H1 (cell line): ENCODE data around the gene TDP2. TPM values are rescaled to one million over a fixed set of nuclear protein-coding genes. Genes with fewer than 3 reads are reported as not detected.

ENCODE experiments used
- CTCF ChIA-PET: fragments of 300-600 bp; sonication (Branson Sonifier 250); formaldehyde crosslinking; loops from one replicate; lab custom pipeline; 2021; ENCODE audit not compliant: partially characterized antibody; lab: Charles Lee
- POLR2A ChIA-PET: fragments of 300-600 bp; sonication (Branson Sonifier 250); formaldehyde crosslinking; loops from one replicate; lab custom pipeline; 2021; ENCODE audit warnings: inconsistent platforms; ENCODE audit not compliant: partially characterized antibody; lab: Charles Lee
- DNase-seq, 2 experiments: peaks; one replicate each; pipeline versions ENCODE4 v3.0.0 to v3.0.0-alpha.2; 2010 to 2022; ENCODE audit warnings: low spot score in 2 of 2, low read depth in 1 of 2, mixed read lengths in 1 of 2
- FAIRE-seq: peaks from 2 replicates; lab custom pipeline; 2011; peaks lifted over from hg19 to GRCh38; lab: Jason Lieb, UNC
- H2AFZ ChIP-seq: 2 replicates; pipeline ENCODE4 v1.8.1; 2012; ENCODE audit warnings: low read length, inconsistent platforms
- H2AK5ac ChIP-seq: 2 replicates; pipeline ENCODE4 v1.6.1; 2013; ENCODE audit warnings: low read depth, low read length
- H2BK120ac ChIP-seq: replicated peaks from 2 replicates; pipeline ENCODE3; 2013; ENCODE audit warnings: low read depth, low read length, inconsistent platforms
- H2BK12ac ChIP-seq: 2 replicates; pipeline ENCODE4 v1.6.1; 2013; ENCODE audit warnings: low read depth, low read length
- H2BK15ac ChIP-seq: 2 replicates; pipeline ENCODE4 v1.6.1; 2013; ENCODE audit warnings: low read length
- H2BK20ac ChIP-seq: 2 replicates; pipeline ENCODE4 v1.6.1; 2013; ENCODE audit warnings: low read length
- H2BK5ac ChIP-seq: 2 replicates; pipeline ENCODE4 v1.6.1; 2013; ENCODE audit warnings: low read depth, low read length
- H3K14ac ChIP-seq: 2 replicates; pipeline ENCODE4 v1.6.1; 2013; ENCODE audit warnings: inconsistent platforms; ENCODE audit not compliant: insufficient read length
- H3K18ac ChIP-seq: 2 replicates; pipeline ENCODE4 v1.6.1; 2013; ENCODE audit warnings: low read length; ENCODE audit errors: extremely low read depth
- H3K23ac ChIP-seq: 2 replicates; pipeline ENCODE4 v1.6.1; 2013; ENCODE audit warnings: inconsistent platforms; ENCODE audit not compliant: insufficient read length
- H3K23me2 ChIP-seq: 2 replicates; pipeline ENCODE4 v1.6.1; 2013; ENCODE audit warnings: low read depth, low read length
- H3K27ac ChIP-seq: 2 replicates; pipeline ENCODE4 v1.6.1; 2011; ENCODE audit warnings: low read depth, low read length, inconsistent platforms
- H3K27me3 ChIP-seq, 4 experiments: replicated peaks in 1 of 4; 1 replicate in 1 of 4; 2 replicates in 3 of 4; pipeline versions ENCODE4 v1.6.1 to v1.8.1; 2011 to 2013; ENCODE audit warnings: low read length in 3 of 4, mild to moderate bottlenecking in 3 of 4, inconsistent platforms in 2 of 4, mixed read lengths in 2 of 4, moderate library complexity in 1 of 4; ENCODE audit not compliant: control insufficient read depth in 3 of 4, insufficient read depth in 3 of 4; ENCODE audit errors: extremely low read depth in 1 of 4
- H3K36me3 ChIP-seq, 4 experiments: 2 replicates each; pipeline versions ENCODE4 v1.6.1 to v1.8.1; 2011 to 2013; ENCODE audit warnings: mild to moderate bottlenecking in 4 of 4, low read length in 3 of 4, moderate library complexity in 2 of 4, control low read depth in 1 of 4, inconsistent platforms in 1 of 4; ENCODE audit not compliant: insufficient read depth in 4 of 4, control insufficient read depth in 2 of 4
- H3K4ac ChIP-seq: replicated peaks from 2 replicates; pipeline ENCODE3; 2013; ENCODE audit warnings: low read length, low read depth, mixed read lengths, inconsistent platforms; ENCODE audit not compliant: insufficient read length
- H3K4me1 ChIP-seq, 4 experiments: replicated peaks in 1 of 4; 1 replicate in 1 of 4; 2 replicates in 3 of 4; pipeline versions ENCODE4 v1.6.1 to v1.8.1; 2011 to 2013; ENCODE audit warnings: low read length in 3 of 4, inconsistent platforms in 2 of 4, mixed read lengths in 1 of 4; ENCODE audit not compliant: insufficient read depth in 4 of 4, control insufficient read depth in 3 of 4
- H3K4me2 ChIP-seq, 2 experiments: 2 replicates each; pipeline versions ENCODE4 v1.6.1 to v1.8.1; 2011 to 2013; ENCODE audit warnings: low read depth in 2 of 2, low read length in 2 of 2, control low read depth in 1 of 2, inconsistent platforms in 1 of 2, mild to moderate bottlenecking in 1 of 2; ENCODE audit not compliant: insufficient read depth in 1 of 2
- H3K4me3 ChIP-seq, 4 experiments: fragments of 200-600, 300-600 bp in 1 of 4; sonication (generic), shearing (Covaris generic), sonication (Bioruptor Twin) in 1 of 4; 2 replicates each; pipeline versions ENCODE4 v1.5.1 to v1.8.1; 2011 to 2016; ENCODE audit warnings: low read length in 4 of 4, low read depth in 3 of 4, control low read depth in 2 of 4, inconsistent platforms in 2 of 4, mild to moderate bottlenecking in 2 of 4, mixed read lengths in 1 of 4, moderate library complexity in 1 of 4; ENCODE audit not compliant: insufficient read depth in 2 of 4; ENCODE audit errors: extremely low read depth in 1 of 4
- H3K56ac ChIP-seq: replicated peaks from 2 replicates; pipeline ENCODE3; 2013; ENCODE audit warnings: low read depth, mild to moderate bottlenecking, mixed read lengths, low read length, inconsistent platforms; ENCODE audit not compliant: insufficient read length
- H3K79me1 ChIP-seq: 2 replicates; pipeline ENCODE4 v1.6.1; 2013; ENCODE audit warnings: low read depth, low read length, control low read depth
- H3K79me2 ChIP-seq, 2 experiments: 2 replicates each; pipeline versions ENCODE4 v1.6.1 to v1.8.1; 2012 to 2013; ENCODE audit warnings: low read length in 2 of 2, mild to moderate bottlenecking in 2 of 2, inconsistent platforms in 1 of 2; ENCODE audit not compliant: insufficient read depth in 2 of 2, control insufficient read depth in 1 of 2
- H3K9ac ChIP-seq, 4 experiments: replicated peaks in 1 of 4; 1 replicate in 1 of 4; 2 replicates in 3 of 4; pipeline versions ENCODE4 v1.6.1 to v1.8.1; 2011 to 2013; ENCODE audit warnings: low read depth in 3 of 4, low read length in 3 of 4, control low read depth in 2 of 4, mild to moderate bottlenecking in 2 of 4, moderate library complexity in 2 of 4, inconsistent platforms in 1 of 4; ENCODE audit errors: extremely low read depth in 1 of 4
- H3K9me3 ChIP-seq, 2 experiments: 2 replicates each; pipeline versions ENCODE4 v1.6.1 to v1.8.1; 2012 to 2013; ENCODE audit warnings: mild to moderate bottlenecking in 2 of 2, moderate library complexity in 2 of 2, control low read depth in 1 of 2, inconsistent platforms in 1 of 2, low read depth in 1 of 2, low read length in 1 of 2, mixed read lengths in 1 of 2; ENCODE audit not compliant: insufficient read depth in 2 of 2
- H4K20me1 ChIP-seq, 2 experiments: replicated peaks in 1 of 2; 2 replicates each; pipeline versions ENCODE3 to v1.8.1; 2011 to 2013; ENCODE audit warnings: inconsistent platforms in 2 of 2, low read length in 2 of 2, mild to moderate bottlenecking in 1 of 2; ENCODE audit not compliant: insufficient read depth in 2 of 2, control insufficient read depth in 1 of 2
- H4K5ac ChIP-seq: 2 replicates; pipeline ENCODE4 v1.6.1; 2013; ENCODE audit warnings: low read length, low read depth, mixed read lengths, inconsistent platforms; ENCODE audit not compliant: insufficient read length
- H4K8ac ChIP-seq: 2 replicates; pipeline ENCODE4 v1.8.0; 2013; ENCODE audit warnings: mild to moderate bottlenecking, moderate library complexity, low read length, inconsistent platforms; ENCODE audit not compliant: insufficient read depth; ENCODE audit errors: extremely low read depth
- H4K91ac ChIP-seq: replicated peaks from 2 replicates; pipeline ENCODE3; 2013; ENCODE audit warnings: low read length, mixed read lengths, inconsistent platforms; ENCODE audit not compliant: insufficient read length
- KDM4A ChIP-seq: IDR thresholded peaks from one replicate; pipeline ENCODE4 v1.7.1; 2012; ENCODE audit warnings: low read depth, mild to moderate bottlenecking, moderate library complexity, low read length, inconsistent platforms; ENCODE audit not compliant: severe bottlenecking
- POLR2AphosphoS5 ChIP-seq: IDR thresholded peaks from 2 replicates; pipeline ENCODE4 v1.6.1; 2011; ENCODE audit warnings: low read depth, low read length
- RNF2 ChIP-seq: fragments of 200-900, 300-1000 bp; sonication (generic); IDR thresholded peaks from 2 replicates; pipeline ENCODE4 v1.7.1; 2016; ENCODE audit warnings: borderline replicate concordance, low read depth, mild to moderate bottlenecking, antibody characterized with exemption, low read length; ENCODE audit not compliant: poor library complexity, severe bottlenecking; ENCODE audit errors: missing control alignments
- SIRT6 ChIP-seq: IDR thresholded peaks from one replicate; pipeline ENCODE4 v1.7.1; 2012; ENCODE audit warnings: low read length, inconsistent platforms
- SP2 ChIP-seq: IDR thresholded peaks from 2 replicates; pipeline ENCODE4 v1.6.1; 2012; ENCODE audit warnings: mild to moderate bottlenecking, low read length, inconsistent platforms
- YY1 ChIP-seq: IDR thresholded peaks from 2 replicates; pipeline ENCODE4 v1.6.1; 2011; ENCODE audit warnings: low read depth, mild to moderate bottlenecking, low read length
- WGBS, 2 experiments: shearing (Covaris generic) in 1 of 2; methylation state at CpG; one replicate each; pipeline versions ENCODE4 v1.1.6 to v1.1.7; 2013 to 2015; ENCODE audit warnings: low lambda C conversion rate in 2 of 2, mixed read lengths in 2 of 2, inconsistent platforms in 1 of 2, low coverage in 1 of 2, missing lambda C conversion rate in 1 of 2; ENCODE audit not compliant: insufficient replicate concordance in 2 of 2, insufficient coverage in 1 of 2, insufficient read length in 1 of 2; ENCODE audit errors: extremely low coverage in 1 of 2, missing lambda C conversion rate in 1 of 2; 5-methylcytosine and 5-hydroxymethylcytosine counted together
- polyA plus RNA-seq, 7 experiments: library from polyadenylated mRNA; depleted of rRNA in 3 of 7; stranded (reverse) in 5 of 7; unstranded in 2 of 7; fragments of >200 nt in 5 of 7; fragments of 200-250 nt in 2 of 7; gene quantifications; 1 replicate in 5 of 7; 2 replicates in 1 of 7; 4 replicates in 1 of 7; pipeline versions ENCODE4 v1.2.1 to v1.2.3, GENCODE V29; 2011 to 2013; ENCODE audit warnings: missing spikeins in 2 of 7, mixed read lengths in 2 of 7
- total RNA-seq: library from RNA; stranded (reverse); fragmentation: NEBNext Ultra II Directional; extraction: Animal tissue kit (Norgen Biotek cat#: 25700); gene quantifications from 2 replicates; pipeline ENCODE4 v1.2.1, GENCODE V29; 2021

Gene TDP2
- total and polyA plus RNA-seq, 2 of the 8 experiments (the other 6 are each of a cell fraction or from before 2014, with no cell fraction given) = 18.8 to 51.6 TPM

DNA sequence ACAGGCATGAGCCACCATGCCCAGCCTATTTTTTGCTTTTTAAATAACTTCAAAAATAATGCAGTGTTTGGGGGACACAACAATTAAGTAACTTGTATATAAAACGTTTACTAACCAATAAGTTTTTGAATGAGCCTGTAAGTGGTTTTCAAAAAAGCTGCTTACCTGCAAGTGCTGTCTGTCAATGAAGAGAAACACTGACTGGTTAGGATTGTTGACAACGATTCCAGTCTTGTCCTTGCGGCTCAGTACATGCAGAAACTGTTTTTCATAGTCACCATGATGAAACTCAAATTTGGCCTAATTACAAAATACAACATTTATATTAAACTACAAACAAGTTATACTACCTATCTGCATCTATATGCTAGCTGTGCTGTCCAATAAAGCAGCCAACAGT lies 41.9 kb upstream of the TDP2 start:
- peaks cover 0 to 31% of the 10 kb centered on the region in 2 experiments; a peak in 2 of 4 replicates for H3K79me2 ChIP-seq
- H4K8ac ChIP-seq = no peak overlapping the region; the same call in 1 of the 2 replicates
- no peaks in the 10 kb centered on the region for H3K79me1 ChIP-seq
- no peaks in the 10 kb centered on the region for H3K4me1 ChIP-seq
- POLR2A ChIA-PET = interaction anchor here (0.6 to 3.2 kb wide), 8 partner anchors 10 to 310 kb away, joined by 3 to 19 read pairs (median 4); partner anchors contain the start of gene C6orf62
- no peak overlapping the region for H4K91ac ChIP-seq
- no peaks in the 10 kb centered on the region for H3K9me3 ChIP-seq
- no peak overlapping the region for H2AFZ ChIP-seq
- H3K23ac ChIP-seq = no peak overlapping the region
- no peak for DNase-seq
- no peak overlapping the region for H3K14ac ChIP-seq
- H2BK20ac ChIP-seq = no peak overlapping the region
- no peak overlapping the region for H2BK12ac ChIP-seq
- no peak for TF ChIP-seq SIRT6
- no peak for TF ChIP-seq YY1
- no peak for TF ChIP-seq RNF2
- TF ChIP-seq POLR2AphosphoS5 = peak; percentile 11; the same call in 1 of the 2 replicates
- TF ChIP-seq KDM4A = no peak
- no peak for TF ChIP-seq SP2
- TF ChIP-seq, all 59 proteins: peak for 1
- Histone ChIP-seq H3K56ac (no peak overlapping the region), H2AK5ac (no peak overlapping the region), H3K23me2 (no peaks in the 10 kb centered on the region), H4K20me1 (peaks cover 0 to 10% of the 10 kb centered on the region in 2 experiments), H2BK5ac (no peak overlapping the region), H3K4me3 (no peak overlapping the region), H4K5ac (no peak overlapping the region), H3K27me3 (no peaks in the 10 kb centered on the region), H2BK120ac (no peak overlapping the region), H3K36me3 (peaks cover 28 to 100% (median 74%) of the 10 kb centered on the region in 4 experiments), H3K4ac (no peak overlapping the region), H2BK15ac (no peak overlapping the region), H3K9ac (no peak overlapping the region), H3K18ac (no peak overlapping the region), H3K4me2 (no peak overlapping the region), H3K27ac (no peak overlapping the region)
- CTCF ChIA-PET = interaction anchor here (0.9 to 1.1 kb wide), 2 partner anchors 92 to 226 kb away, joined by 3 read pairs; no protein-coding TSS in a partner anchor
- FAIRE-seq = no peak
- 91% methylated on average over 3 of the region's 3 CpGs; no CpG with 5 or more reads in 1 of the 2 experiments for WGBS, 2 experiments
